GM18873 (cell line): ENCODE measurements around the gene RPRD1B.

Source experiments
- ATAC-seq: cut with Tn5 transposase; IDR thresholded peaks from one replicate; pipeline ENCODE4 v1.9.1; 2021; ENCODE audit warnings: mild to moderate bottlenecking, moderate library complexity, moderate number of reproducible peaks; ENCODE audit not compliant: unreplicated experiment, low FRiP score

RPRD1B gene

DNA sequence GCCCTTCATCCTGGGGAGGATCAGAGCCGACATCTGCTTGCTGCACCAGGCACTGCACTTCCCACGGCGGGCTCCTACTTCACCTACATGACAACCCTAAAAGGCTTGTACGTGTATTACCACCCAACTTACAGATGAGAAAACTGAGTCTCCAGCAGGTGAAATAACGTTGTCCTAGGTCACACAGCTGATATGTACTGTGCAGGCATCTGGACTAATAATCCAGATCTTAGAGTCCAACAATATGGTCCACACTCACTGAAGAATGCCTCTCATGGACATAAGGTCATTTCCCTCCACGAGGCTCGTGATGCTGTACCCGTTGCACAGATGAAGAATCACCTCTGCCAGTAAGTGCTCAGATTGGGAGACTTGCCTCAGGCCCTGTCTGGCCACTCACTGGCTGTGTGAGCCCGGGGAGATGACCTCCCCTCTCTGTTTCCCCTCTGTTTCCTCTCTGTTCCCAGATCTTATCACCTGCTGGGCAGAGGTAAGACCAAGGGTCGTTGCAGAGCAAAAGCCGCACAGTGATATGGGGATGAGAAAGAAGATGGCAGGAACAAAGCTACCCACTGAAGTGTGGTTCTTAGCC, 99.5 kb downstream of the RPRD1B start:
- ATAC-seq: no peak

DNA sequence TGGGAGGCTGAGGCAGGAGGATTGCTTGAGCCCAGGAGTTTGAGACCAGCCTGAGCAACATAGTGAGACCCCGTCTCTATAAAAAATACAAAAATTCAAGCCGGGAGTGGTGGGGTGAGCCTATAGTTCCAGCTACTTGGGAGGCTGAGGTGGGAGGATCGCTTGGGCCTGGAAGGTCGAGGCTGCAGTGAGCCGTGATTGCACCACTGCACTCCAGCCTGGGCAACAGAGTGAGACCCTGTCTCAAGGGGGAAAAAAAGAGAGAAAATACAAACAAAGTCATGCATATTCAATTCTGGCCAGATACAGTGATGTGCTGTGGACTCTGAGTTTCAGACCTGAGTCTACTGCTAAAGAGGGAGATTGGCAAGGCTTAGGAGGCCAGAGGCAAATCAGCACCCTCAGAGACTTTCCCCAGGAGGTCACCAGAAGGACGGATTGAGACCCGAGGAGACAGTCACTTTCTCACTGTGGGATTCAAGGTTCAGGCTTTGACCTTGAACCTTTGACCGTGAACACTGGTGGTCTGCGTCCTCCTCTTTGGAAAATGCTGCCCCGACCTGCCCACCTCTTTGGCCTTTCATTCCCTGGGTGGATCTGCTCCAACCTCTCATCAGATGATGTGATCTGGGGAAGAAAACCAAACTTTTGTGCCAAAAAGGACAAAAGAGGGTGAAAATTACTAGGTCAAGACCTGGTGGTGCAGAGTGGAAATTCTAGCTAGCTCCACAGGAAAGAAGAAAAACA, 100.3 kb downstream of the RPRD1B start:
- no peak for ATAC-seq

DNA sequence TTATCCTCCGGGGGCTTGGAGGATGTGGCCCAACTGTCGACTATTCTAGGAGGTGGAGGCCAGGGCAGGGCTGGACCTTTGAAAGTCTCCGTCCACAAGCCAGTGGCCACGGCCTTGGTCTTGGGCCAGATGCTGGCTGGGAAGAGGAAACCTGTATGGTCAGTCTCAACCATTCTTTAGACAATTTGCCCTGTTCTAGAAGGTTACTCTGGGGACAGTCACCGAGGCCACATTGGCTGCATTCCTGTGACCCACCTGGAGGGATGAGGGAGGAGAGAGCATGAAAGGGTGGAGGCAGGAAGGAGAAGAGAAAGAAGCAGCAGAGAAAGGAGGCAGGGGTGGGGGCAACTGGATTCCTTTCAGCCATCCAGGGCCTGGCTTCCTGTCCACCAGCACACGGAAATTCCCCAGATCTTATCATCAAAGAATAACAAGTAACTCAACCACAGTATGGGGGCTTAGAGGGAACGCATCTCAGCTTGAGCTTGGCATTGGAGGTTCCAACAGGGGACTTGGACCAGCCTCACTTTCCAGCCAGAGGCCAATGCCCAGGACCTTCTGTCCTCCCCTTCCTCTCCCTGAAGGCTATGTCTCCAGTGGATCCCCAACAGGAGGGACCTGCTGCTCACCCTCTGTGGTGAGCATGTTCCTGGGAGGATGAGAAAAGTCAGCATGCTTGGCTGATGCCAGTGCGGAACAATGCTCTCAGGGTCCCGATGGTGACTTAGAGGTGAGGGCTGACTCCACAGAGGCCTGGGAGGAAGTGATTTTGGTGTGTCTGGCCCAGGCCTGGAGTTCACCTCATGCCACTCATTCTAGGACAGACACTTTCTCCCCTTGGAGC, 101.1 kb downstream of the RPRD1B start:
- ATAC-seq: no peak

DNA sequence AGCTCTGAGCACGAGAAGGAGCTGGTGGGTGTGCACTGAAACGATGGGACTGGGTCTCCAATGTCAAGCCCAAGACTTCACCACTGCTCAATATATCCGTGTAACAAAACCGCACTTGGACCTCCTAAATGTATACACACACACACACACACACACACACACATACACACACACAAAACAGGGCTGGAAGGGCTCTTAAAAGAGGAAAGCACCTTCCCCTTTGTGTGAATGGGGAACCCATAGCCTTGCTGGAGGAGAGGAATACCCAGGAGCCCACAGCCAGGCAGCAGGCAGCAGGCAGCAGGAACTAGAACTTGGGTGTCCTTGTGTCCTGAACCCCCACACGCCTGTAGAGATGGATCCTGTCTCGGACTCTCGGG, 101.7 kb downstream of the RPRD1B start:
- no peak for ATAC-seq

DNA sequence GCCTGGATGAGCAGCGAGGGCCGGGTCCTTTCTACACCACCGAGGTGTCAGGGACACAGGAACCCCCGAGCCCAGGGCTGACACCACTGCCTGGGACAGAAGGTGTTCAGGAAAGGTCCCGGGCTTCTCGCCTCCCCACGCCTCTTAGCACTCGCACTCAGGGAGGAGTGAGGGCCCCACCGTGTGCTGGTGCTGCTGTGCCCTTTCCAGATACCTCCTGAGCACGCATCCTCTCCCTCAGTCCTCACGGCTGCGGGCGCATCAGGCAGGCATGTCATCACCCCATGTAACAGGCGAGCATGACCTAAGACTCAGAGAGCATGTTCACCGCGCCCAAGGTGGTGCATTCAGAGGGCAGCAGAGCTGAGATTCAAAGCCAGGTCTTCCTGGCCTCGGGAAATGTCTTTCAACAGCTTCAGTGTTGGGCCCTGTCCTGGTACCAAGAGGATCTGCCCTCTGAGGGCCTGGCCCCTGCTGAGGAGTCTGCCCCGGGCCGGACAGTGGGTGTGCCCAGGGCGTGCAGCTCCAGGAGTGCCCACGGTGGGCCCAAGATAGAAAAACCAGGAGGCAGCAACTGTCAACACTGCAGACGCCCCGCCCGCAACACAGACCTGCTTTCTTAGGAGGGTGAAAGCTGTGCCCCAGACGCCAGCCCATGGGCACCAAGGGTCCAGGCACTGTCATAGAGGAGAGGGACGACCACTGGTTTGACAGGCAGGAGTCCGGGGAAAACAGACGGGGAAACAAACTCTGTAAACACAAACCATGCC, 102.3 kb downstream of the RPRD1B start:
- no peak for ATAC-seq

DNA sequence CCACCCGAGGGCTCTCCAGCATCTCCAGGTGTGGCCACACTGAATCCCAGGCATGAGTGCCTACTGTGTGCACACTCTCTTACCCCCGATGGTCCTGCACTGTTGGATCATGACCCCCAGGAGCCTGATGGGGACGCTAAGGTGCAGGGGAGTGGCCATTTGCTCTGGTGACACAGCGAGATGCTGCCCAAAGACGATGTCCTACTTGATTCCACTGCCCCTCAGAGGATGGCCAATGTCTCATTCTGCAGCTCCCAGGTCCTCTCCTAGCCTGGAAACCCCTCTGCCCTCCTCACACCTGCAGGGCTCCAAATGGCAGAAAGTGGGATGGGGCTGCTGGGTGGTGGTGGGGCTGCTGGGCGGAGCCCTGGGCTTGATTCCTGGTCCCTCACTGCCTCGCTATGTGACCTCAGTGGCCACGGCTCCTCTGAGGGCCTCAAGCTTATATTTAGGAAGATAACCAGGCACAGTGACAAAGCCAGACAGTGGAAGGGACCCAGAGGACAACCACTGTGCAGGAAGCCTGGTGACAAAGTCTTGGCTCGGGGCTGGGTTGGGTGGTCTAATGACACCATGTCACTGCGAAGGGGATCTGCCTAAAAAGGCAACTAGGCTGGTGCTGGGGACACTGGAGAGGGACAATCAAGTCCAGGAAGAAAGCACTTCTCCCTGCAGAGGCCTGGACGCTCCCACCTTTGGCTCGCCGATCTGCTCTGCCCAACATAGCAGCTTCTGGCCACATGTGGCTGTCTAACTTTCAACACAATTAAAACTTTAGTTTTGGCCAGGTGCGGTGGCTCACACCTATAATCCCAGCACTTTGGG, 103.1 kb downstream of the RPRD1B start:
- ATAC-seq: no peak

DNA sequence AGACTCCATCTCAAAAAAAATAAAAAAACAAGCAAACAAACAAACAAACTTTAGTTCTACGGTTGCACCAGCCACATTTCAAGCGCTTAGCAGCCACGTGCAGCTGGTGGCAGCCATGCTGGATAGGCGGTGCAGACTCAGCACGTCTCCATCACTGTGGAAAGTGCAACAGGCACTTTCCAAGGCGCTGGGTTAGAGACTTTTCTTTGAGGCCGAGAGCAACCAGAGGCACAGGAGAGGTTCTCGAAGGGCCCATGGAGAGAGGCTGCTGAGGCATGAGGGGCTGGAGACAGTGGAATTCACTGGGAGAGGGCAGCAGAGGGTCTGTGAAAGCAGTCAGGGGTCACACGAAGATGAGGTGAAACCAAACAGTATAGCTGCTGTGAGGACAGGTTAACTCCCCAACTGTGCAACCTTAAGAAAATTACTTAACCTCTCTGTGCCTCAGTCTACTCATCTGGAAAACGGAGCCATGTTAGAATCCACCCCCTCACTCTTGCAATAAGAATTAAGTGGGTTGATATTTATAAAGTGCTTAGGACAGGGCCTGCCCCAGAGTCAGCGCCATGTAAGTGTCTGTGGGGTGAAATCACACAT, 104.0 kb downstream of the RPRD1B start:
- no peak for ATAC-seq

DNA sequence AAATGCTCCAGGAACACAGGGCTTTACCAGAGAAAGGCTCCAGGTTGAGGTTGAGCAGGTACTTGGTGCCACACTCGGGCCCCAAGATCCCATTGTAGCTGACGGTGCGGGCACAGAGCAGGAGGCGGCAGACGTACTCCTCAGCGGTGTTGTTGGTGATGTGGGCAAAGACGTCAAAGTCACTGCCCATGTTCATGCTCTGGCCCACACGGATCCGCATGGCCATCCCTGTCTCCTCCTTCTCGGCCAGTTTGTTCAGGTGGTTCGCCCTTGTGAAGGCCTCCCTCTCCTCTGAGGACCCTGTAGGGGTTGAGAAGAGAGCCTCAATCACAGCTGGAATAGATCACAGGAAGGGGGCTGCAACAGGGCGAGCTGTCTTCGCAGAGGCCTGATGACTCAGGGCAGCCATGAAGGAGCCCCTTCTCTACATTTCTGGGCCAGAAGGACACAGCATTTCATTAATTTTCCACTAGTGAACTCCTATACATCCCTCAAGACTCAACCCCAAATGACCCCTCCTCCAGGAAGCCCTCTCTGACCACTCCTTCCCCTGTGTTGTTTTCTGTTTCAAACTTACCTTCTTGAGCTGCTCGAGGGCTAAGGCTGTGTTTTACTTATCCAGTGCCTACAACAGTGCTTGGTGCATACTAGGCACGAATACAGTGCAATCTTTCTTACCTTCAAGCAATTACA, 104.7 kb downstream of the RPRD1B start:
- ATAC-seq: no peak

DNA sequence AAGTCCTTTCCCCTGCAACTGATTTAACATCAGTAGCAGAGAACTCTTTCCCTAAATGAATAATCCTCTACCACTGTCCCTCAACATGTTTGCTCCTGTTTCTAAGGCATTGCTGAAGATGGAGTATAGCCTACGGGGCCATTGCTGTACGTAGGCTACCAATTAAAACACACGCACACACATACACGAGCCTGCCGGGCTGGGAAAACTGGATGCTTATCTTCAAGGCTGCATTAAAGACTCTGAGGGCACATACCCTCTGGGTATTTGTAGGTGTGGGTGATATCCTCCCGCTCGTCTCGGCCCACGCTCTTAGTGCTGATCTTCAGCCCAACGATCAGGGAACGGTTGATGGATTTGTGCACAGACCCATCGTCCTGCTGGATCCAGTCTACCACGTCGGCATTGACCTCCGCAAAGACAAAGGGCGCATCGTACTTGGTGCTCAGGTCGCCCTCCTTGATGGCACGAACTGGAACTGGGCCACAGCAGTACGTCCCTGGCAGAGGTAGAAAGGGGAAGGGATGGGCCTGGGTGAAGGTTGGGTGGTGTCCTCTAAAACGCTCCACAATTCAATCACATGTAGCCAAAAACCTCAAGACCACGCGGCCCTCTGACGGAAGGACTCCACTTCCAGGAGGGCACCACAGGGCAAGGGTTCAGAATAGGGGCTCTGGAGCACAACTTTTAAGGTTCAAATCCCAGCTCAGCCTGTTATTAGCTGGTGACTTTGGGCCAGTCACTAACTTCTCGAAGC, 105.8 kb downstream of the RPRD1B start:
- ATAC-seq: no peak

DNA sequence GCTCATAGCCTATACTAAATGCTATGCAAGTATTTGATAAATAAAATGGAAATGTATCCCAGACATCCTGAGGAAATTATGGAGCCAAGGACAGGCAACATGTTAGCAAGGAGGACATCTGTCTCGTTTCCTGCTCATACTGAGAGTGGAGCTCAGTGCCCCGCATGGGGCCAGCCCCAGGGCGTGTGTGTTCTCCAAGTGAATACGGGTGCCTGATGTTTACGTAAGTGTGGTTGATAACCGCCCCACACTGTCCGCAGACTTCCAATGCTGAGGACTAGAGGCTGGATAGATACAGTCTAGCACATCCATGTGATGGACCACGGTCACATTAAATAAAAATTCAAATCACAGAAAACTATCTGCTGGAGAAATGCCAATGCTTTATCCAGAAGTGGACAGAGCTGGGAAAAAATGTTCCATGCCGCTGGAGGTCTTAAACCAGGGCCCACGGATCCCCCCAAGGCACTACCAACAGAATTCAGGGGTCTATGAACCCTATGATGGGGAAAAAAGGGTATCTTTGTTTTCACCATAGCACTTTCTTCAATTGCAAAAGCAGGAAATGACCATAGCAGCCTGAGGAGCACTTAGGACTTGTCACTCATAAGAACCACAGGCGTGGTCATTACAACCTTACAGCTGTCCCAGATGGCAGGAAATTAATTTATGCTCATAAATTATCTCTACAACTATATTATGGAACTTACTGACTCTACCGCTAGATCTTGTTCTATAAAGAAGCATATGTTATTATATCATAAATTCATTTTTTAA, 106.6 kb downstream of the RPRD1B start:
- no peak for ATAC-seq

DNA sequence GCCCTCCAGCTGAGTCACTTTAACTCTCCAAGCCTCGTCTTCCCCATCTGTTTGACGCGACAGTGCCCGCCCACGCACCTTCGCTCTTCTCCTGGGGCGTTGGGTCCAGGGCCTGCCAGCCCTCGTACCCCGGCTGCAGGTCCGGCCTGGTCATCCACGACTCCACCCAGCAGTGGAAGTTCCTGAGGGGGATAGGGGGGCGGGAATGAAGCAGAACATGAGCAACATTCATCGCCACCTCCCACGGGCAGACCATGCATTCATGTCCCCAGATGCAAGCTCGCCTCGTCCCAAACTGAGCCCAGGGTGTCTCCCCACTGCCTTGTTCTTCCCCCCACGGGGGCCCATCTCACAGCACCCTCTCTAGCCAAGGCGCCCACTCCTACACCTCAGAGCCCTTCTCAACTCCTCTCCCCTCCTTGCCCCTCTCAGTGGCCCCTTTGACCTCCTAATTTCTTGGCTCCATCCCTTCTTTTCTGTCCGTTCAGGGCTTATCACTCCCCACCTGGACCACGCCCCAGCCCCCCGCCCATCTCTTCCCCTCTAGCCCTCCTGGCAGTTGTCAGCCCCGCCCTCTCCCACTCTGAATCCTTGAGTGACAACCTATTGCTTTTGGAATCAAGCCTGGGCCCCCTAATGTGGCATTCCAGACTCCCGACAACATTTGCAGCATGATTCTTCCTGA, 107.8 kb downstream of the RPRD1B start:
- no peak for ATAC-seq
